ENCODE measurements around the gene UBAP1. TPM values are rescaled to one million over a fixed set of nuclear protein-coding genes. Genes with fewer than 3 reads are reported as not detected.

UBAP1 gene
- total and polyA plus RNA-seq, 9 of the 15 experiments (the other 6 are each of a cell fraction or from before 2014, with no cell fraction given): 1.3 to 33.4 (median 16.5) TPM

GRCh38 chr9:34178436-34179212 is at the start of gene UBAP1 (continued):
- TF ChIP-seq DMBX1 (CRISPR knock-in tag; IDR thresholded peaks at IDR 0.05; ENCODE audit: borderline replicate concordance) (no peak), HMG20A (CRISPR knock-in tag; conservative IDR thresholded peaks at IDR 0.05) (no peak), ZNF695 (CRISPR knock-in tag; IDR thresholded peaks at IDR 0.05) (no peak), ZNF24 (IDR thresholded peaks at IDR 0.05) (peak; percentile 57; the same call in 1 of the 2 replicates), ZNF764 (CRISPR knock-in tag; IDR thresholded peaks at IDR 0.05; ENCODE audit: low read depth) (no peak), CTBP1 (IDR thresholded peaks at IDR 0.05; ENCODE audit: borderline replicate concordance) (0 out of 2 replicates have a peak, but pooled peaks have one; percentile 4), ZFP30 (CRISPR knock-in tag; IDR thresholded peaks at IDR 0.05; ENCODE audit: borderline replicate concordance) (no peak), PBX2 (CRISPR knock-in tag; IDR thresholded peaks at IDR 0.05; ENCODE audit: low read depth) (no peak), PBX2 (tag; conservative IDR thresholded peaks at IDR 0.05; ENCODE audit: low read depth) (no peak), ZNF740 (CRISPR knock-in tag; IDR thresholded peaks at IDR 0.05) (no peak; the same call in 1 of the 2 replicates), ZNF740 (tag; IDR thresholded peaks at IDR 0.05) (no peak), SMARCE1 (IDR thresholded peaks at IDR 0.05) (peak; percentile 25; the same call in 1 of the 2 replicates), ZNF174 (CRISPR knock-in tag; IDR thresholded peaks at IDR 0.05) (no peak), CREB3L1 (IDR thresholded peaks at IDR 0.05; ENCODE audit: borderline replicate concordance, low read depth) (no peak), ZNF280A (IDR thresholded peaks at IDR 0.05; ENCODE audit: low read depth, partially characterized antibody) (no peak), ZBTB1 (CRISPR knock-in tag; IDR thresholded peaks at IDR 0.05; ENCODE audit: borderline replicate concordance, low read depth) (0 out of 2 replicates have a peak, but pooled peaks have one; percentile 22), MAFK (IDR thresholded peaks at IDR 0.05; ENCODE audit: low read length) (no peak), ZNF316 (IDR thresholded peaks at IDR 0.05) (0 out of 2 replicates have a peak, but pooled peaks have one; percentile 14), STAG1 (CRISPR knock-in tag; IDR thresholded peaks at IDR 0.05; ENCODE audit: borderline replicate concordance) (no peak), TAF9B (IDR thresholded peaks at IDR 0.05; ENCODE audit: partially characterized antibody) (peak; percentile 92), JUNB (CRISPR knock-in tag; conservative IDR thresholded peaks at IDR 0.05) (peak; percentile 51; the same call in 1 of the 2 replicates), GABPB1 (CRISPR knock-in tag; IDR thresholded peaks at IDR 0.05) (peak; percentile 71), POLR2G (IDR thresholded peaks at IDR 0.05; ENCODE audit: low read depth, low read length) (peak; percentile 91)
